ENCODE results near the gene PDPN.

GRCh38 chr1:13605159-13605558 lies 21.5 kb downstream of the PDPN start:
- no peak for TF ChIP-seq EZH2 (IDR thresholded peaks at IDR 0.05; ENCODE audit: low read length, missing control alignments)
- no peak for TF ChIP-seq CTCF (conservative IDR thresholded peaks at IDR 0.05 in 1 of 2, IDR thresholded peaks at IDR 0.05 in 1 of 2; ENCODE audit: low read depth in 1 of 2, low read length in 2 of 2)

Measured in fibroblast of lung (primary cell).